ENCODE data around the gene ANKRD9. TPM values are rescaled to one million over a fixed set of nuclear protein-coding genes. Genes with fewer than 3 reads are reported as not detected.

ANKRD9 gene
- total and polyA plus RNA-seq, 2 of the 13 experiments (the other 11 are each of a cell fraction or from before 2014, with no cell fraction given), result 10.0 to 15.0 TPM

- TF ChIP-seq, protein P1, sequence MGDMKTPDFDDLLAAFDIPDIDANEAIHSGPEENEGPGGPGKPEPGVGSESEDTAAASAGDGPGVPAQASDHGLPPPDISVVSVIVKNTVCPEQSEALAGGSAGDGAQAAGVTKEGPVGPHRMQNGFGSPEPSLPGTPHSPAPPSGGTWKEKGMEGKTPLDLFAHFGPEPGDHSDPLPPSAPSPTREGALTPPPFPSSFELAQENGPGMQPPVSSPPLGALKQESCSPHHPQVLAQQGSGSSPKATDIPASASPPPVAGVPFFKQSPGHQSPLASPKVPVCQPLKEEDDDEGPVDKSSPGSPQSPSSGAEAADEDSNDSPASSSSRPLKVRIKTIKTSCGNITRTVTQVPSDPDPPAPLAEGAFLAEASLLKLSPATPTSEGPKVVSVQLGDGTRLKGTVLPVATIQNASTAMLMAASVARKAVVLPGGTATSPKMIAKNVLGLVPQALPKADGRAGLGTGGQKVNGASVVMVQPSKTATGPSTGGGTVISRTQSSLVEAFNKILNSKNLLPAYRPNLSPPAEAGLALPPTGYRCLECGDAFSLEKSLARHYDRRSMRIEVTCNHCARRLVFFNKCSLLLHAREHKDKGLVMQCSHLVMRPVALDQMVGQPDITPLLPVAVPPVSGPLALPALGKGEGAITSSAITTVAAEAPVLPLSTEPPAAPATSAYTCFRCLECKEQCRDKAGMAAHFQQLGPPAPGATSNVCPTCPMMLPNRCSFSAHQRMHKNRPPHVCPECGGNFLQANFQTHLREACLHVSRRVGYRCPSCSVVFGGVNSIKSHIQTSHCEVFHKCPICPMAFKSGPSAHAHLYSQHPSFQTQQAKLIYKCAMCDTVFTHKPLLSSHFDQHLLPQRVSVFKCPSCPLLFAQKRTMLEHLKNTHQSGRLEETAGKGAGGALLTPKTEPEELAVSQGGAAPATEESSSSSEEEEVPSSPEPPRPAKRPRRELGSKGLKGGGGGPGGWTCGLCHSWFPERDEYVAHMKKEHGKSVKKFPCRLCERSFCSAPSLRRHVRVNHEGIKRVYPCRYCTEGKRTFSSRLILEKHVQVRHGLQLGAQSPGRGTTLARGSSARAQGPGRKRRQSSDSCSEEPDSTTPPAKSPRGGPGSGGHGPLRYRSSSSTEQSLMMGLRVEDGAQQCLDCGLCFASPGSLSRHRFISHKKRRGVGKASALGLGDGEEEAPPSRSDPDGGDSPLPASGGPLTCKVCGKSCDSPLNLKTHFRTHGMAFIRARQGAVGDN (CRISPR knock-in tag; IDR thresholded peaks at IDR 0.05), result peak; percentile 93
- peak; percentile 59; the same call in 1 of the 2 replicates for TF ChIP-seq ZNF761 (CRISPR knock-in tag; conservative IDR thresholded peaks at IDR 0.05)
- TF ChIP-seq ZNF501 (CRISPR knock-in tag; IDR thresholded peaks at IDR 0.05), result peak; percentile 46; the same call in 1 of the 2 replicates
- TF ChIP-seq GABPB1 (CRISPR knock-in tag; IDR thresholded peaks at IDR 0.05), result peak; percentile 77; the same call in 1 of the 2 replicates
- no peak for TF ChIP-seq ZSCAN22 (CRISPR knock-in tag; IDR thresholded peaks at IDR 0.05)
- peak; percentile 33; the same call in 1 of the 2 replicates for TF ChIP-seq ZSCAN20 (CRISPR knock-in tag; IDR thresholded peaks at IDR 0.05; ENCODE audit: borderline replicate concordance)
- peak; percentile 57 for TF ChIP-seq ERF (CRISPR knock-in tag; IDR thresholded peaks at IDR 0.05)
- 0 out of 2 replicates have a peak, but pooled peaks have one; percentile 39 for TF ChIP-seq ZNF589 (CRISPR knock-in tag; conservative IDR thresholded peaks at IDR 0.05)
- TF ChIP-seq MEIS2 (CRISPR knock-in tag; IDR thresholded peaks at IDR 0.05), result peak; percentile 70; the same call in 1 of the 2 replicates
- TF ChIP-seq ZFP82 (CRISPR knock-in tag; IDR thresholded peaks at IDR 0.05; ENCODE audit: borderline replicate concordance), result peak; percentile 73; the same call in 1 of the 2 replicates
- peak; percentile 41; the same call in 1 of the 2 replicates for TF ChIP-seq ETV5 (CRISPR knock-in tag; IDR thresholded peaks at IDR 0.05; ENCODE audit: borderline replicate concordance)
- peak; percentile 50; the same call in 1 of the 2 replicates for TF ChIP-seq ZNF766 (CRISPR knock-in tag; IDR thresholded peaks at IDR 0.05; ENCODE audit: borderline replicate concordance)
- TF ChIP-seq ZNF841 (CRISPR knock-in tag; IDR thresholded peaks at IDR 0.05; ENCODE audit: borderline replicate concordance), result no peak
- peak; percentile 55; the same call in 1 of the 2 replicates for TF ChIP-seq HOXA5 (CRISPR knock-in tag; IDR thresholded peaks at IDR 0.05)
- TF ChIP-seq NR2F1 (CRISPR knock-in tag; IDR thresholded peaks at IDR 0.05), result no peak
- peak; percentile 31; the same call in 1 of the 2 replicates for TF ChIP-seq KLF12 (CRISPR knock-in tag; IDR thresholded peaks at IDR 0.05; ENCODE audit: borderline replicate concordance)
- no peak for TF ChIP-seq FOSL1 (CRISPR knock-in tag; IDR thresholded peaks at IDR 0.05; ENCODE audit: borderline replicate concordance)
- peak; percentile 59; the same call in 1 of the 2 replicates for TF ChIP-seq ISL2 (CRISPR knock-in tag; IDR thresholded peaks at IDR 0.05)
- no peak for TF ChIP-seq STAT5B (CRISPR knock-in tag; IDR thresholded peaks at IDR 0.05)
- TF ChIP-seq NCOA2 (CRISPR knock-in tag; IDR thresholded peaks at IDR 0.05), result 0 out of 2 replicates have a peak, but pooled peaks have one; percentile 28
- TF ChIP-seq, protein P2, sequence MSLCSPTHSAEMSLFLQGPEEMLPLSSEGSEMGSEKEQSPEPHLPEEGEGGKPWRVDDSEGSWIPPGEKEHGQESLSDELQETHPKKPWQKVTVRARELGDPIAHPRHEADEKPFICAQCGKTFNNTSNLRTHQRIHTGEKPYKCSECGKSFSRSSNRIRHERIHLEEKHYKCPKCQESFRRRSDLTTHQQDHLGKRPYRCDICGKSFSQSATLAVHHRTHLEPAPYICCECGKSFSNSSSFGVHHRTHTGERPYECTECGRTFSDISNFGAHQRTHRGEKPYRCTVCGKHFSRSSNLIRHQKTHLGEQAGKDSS (CRISPR knock-in tag; IDR thresholded peaks at IDR 0.05; ENCODE audit: borderline replicate concordance, low read depth), result 0 out of 2 replicates have a peak, but pooled peaks have one; percentile 35
- TF ChIP-seq RXRA (CRISPR knock-in tag; IDR thresholded peaks at IDR 0.05), result 0 out of 2 replicates have a peak, but pooled peaks have one; percentile 28
- TF ChIP-seq TARDBP (CRISPR knock-in tag; IDR thresholded peaks at IDR 0.05), result no peak
- TF ChIP-seq ZMAT3 (CRISPR knock-in tag; conservative IDR thresholded peaks at IDR 0.05), result 0 out of 2 replicates have a peak, but pooled peaks have one; percentile 26
Measured at GRCh38 chr14:102516531-102517391, 7.2 kb upstream of the ANKRD9 start (continued).
